ENCODE measurements around the gene FAM81A. TPM values are rescaled to one million over a fixed set of nuclear protein-coding genes. Genes with fewer than 3 reads are reported as not detected.

Gene FAM81A
- total RNA-seq, 4 donors from 2014 or later = 1.5 to 4.4 TPM; not detected in 2

- no peaks in the 10 kb centered on the region for H3K36me3 ChIP-seq
Observed at GRCh38 chr15:59539799-59540198, 101.8 kb downstream of the FAM81A start.

DNA sequence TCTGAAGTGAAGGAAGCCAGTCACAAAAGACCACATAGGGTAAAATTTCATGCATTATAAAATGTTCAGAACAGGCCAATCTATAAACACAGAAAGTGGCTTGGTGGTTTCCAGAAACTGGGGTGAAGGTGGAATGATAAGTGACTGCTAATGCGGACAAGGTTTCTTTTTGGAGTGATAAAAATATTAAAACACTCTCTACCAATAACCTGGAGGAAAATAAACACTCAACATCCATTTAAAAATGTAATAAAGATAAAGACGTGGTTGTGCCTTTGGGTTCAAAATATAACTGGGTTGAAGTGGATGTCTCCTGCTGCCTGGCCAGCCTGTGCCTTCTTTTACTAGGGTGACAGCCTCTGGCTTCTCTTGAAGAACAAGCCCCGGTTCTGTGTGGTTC lies 102.7 kb downstream of the FAM81A start:
- TF ChIP-seq, protein P1, sequence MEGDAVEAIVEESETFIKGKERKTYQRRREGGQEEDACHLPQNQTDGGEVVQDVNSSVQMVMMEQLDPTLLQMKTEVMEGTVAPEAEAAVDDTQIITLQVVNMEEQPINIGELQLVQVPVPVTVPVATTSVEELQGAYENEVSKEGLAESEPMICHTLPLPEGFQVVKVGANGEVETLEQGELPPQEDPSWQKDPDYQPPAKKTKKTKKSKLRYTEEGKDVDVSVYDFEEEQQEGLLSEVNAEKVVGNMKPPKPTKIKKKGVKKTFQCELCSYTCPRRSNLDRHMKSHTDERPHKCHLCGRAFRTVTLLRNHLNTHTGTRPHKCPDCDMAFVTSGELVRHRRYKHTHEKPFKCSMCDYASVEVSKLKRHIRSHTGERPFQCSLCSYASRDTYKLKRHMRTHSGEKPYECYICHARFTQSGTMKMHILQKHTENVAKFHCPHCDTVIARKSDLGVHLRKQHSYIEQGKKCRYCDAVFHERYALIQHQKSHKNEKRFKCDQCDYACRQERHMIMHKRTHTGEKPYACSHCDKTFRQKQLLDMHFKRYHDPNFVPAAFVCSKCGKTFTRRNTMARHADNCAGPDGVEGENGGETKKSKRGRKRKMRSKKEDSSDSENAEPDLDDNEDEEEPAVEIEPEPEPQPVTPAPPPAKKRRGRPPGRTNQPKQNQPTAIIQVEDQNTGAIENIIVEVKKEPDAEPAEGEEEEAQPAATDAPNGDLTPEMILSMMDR (IDR thresholded peaks at IDR 0.05) = no peak
- TF ChIP-seq POLR2A (IDR thresholded peaks at IDR 0.05) = no peak
- no peaks in the 10 kb centered on the region for H3K36me3 ChIP-seq
- no peaks in the 10 kb centered on the region for H3K27me3 ChIP-seq
- intact Hi-C loops (cut with DNase I; ENCODE audit: low total_unique reads) = no loop called here
- no peak overlapping the region for H3K27ac ChIP-seq
- no peaks in the 10 kb centered on the region for H3K4me1 ChIP-seq
- no peaks in the 10 kb centered on the region for H3K9me3 ChIP-seq
- no peak overlapping the region for H3K4me3 ChIP-seq
- DNase-seq = no peak

More at GRCh38 chr15:59539799-59540198, 101.8 kb downstream of the FAM81A start:
- intact Hi-C loops (cut with DNase I; ENCODE audit: low total_unique reads) = no loop called here
- H3K27me3 ChIP-seq = no peaks in the 10 kb centered on the region
- TF ChIP-seq POLR2A (IDR thresholded peaks at IDR 0.05) = no peak
- TF ChIP-seq, protein P1 (IDR thresholded peaks at IDR 0.05) = no peak
- H3K9me3 ChIP-seq = no peaks in the 10 kb centered on the region
- H3K27ac ChIP-seq = no peak overlapping the region
- H3K4me3 ChIP-seq = no peak overlapping the region
- no peak for DNase-seq
- no peaks in the 10 kb centered on the region for H3K4me1 ChIP-seq

- no peaks in the 10 kb centered on the region for H3K27me3 ChIP-seq
- H3K9me3 ChIP-seq = no peaks in the 10 kb centered on the region
- no peaks in the 10 kb centered on the region for H3K4me1 ChIP-seq
- TF ChIP-seq POLR2A (IDR thresholded peaks at IDR 0.05) = no peak
- TF ChIP-seq, protein P1 (IDR thresholded peaks at IDR 0.05) = no peak
- intact Hi-C loops (cut with DNase I; ENCODE audit: low total_unique reads) = no loop called here
- H3K27ac ChIP-seq = no peak overlapping the region
- no peak for DNase-seq
- H3K36me3 ChIP-seq = no peaks in the 10 kb centered on the region
- H3K4me3 ChIP-seq = no peak overlapping the region
Observed at GRCh38 chr15:59541750-59542149, 103.8 kb downstream of the FAM81A start.

GRCh38 chr15:59543721-59544547 lies 105.9 kb downstream of the FAM81A start:
- TF ChIP-seq POLR2A (IDR thresholded peaks at IDR 0.05) = no peak
- TF ChIP-seq, protein P1 (IDR thresholded peaks at IDR 0.05) = no peak
- H3K36me3 ChIP-seq = no peaks in the 10 kb centered on the region
- no peaks in the 10 kb centered on the region for H3K9me3 ChIP-seq
- DNase-seq = no peak
- no peaks in the 10 kb centered on the region for H3K27me3 ChIP-seq
- intact Hi-C loops (cut with DNase I; ENCODE audit: low total_unique reads) = no loop called here
- H3K27ac ChIP-seq = no peak overlapping the region
- H3K4me1 ChIP-seq = no peaks in the 10 kb centered on the region
- H3K4me3 ChIP-seq = no peak overlapping the region

GRCh38 chr15:59545573-59545972 lies 107.6 kb downstream of the FAM81A start:
- Histone ChIP-seq H3K27ac (no peak overlapping the region), H3K27me3 (no peaks in the 10 kb centered on the region), H3K4me1 (no peaks in the 10 kb centered on the region), H3K4me3 (no peak overlapping the region), H3K9me3 (no peaks in the 10 kb centered on the region), H3K36me3 (no peaks in the 10 kb centered on the region)
- no peak for DNase-seq
- intact Hi-C loops (cut with DNase I; ENCODE audit: low total_unique reads) = no loop called here
- TF ChIP-seq, protein P1 (IDR thresholded peaks at IDR 0.05) = no peak
- TF ChIP-seq POLR2A (IDR thresholded peaks at IDR 0.05) = no peak

Data from uterus (tissue), 4 donors.